ENCODE measurements around the gene ZFAND2A.

GRCh38 chr7:1193593-1194424 lies 33.8 kb upstream of the ZFAND2A start:
- TF ChIP-seq POLR2A (IDR thresholded peaks at IDR 0.05; ENCODE audit: low read length) (no peak), GATA1 (IDR thresholded peaks at IDR 0.05; ENCODE audit: low read depth, low read length) (no peak)

Measured in erythroblast (primary cell).